ENCODE results near the gene UBXN6.

The UBXN6 gene

GRCh38 chr19:4493104-4493928, 35.7 kb upstream of the UBXN6 start:
- no peak for DNase-seq

GRCh38 chr19:4492337-4493103, 34.9 kb upstream of the UBXN6 start:
- DNase-seq, result no peak

GRCh38 chr19:4491446-4491845, 33.9 kb upstream of the UBXN6 start:
- no peak for DNase-seq

DNA sequence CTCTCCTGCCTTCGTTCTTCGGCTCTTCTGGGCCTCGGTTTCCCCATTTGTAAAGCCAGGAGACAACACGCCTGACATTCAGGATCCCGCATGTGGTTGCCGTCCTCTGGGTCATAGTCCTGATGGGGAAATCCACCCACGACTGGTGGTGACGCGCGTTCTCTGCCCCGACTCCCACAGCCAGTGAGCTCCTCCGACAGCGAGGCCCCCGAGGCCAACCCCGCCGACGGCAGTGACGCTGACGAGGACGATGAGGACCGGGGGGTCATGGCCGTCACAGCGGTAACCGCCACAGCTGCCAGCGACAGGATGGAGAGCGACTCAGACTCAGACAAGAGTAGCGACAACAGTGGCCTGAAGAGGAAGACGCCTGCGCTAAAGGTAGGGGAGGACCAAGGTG, 30.9 kb upstream of the UBXN6 start:
- no peak for DNase-seq

DNA sequence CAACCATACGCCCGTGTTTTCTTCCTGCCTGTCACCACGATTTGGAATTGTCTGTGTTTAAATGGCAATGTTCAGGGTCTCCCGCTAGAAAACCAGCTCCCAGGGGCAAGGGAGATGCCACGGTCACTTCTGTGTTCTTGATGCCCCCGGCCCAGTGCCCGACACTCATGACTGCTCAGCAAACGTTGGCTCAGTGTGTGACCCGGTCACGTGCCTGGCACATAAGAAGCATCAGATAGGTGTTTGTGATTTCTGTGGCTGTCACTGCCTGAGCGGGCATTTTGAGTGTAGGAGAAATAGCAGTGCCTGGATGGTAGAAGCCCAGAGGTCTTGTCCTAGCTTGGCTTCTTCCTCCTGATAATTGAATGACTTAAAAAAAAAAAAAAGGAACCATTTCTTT, 30.0 kb upstream of the UBXN6 start:
- no peak for DNase-seq

DNA sequence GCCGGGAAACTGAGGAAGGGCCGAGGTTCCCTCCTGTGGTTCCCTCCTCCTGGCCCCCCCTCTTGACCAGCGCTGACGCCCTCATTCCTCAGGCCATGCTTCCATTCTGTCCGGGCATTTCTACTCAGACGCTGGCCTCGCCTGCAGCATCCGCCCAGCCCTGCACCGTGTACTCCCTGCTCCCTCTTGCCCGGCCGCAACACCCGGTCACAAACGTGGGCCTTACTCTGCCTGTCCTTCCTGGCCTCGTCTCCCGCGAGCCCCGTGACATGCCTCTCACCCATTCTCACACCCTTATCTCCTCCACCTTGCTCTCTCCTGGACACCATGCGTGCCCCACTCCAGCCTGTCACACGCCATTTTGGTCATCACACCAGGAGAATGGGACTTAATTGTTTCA, 25.8 kb upstream of the UBXN6 start:
- DNase-seq, result no peak

DNA sequence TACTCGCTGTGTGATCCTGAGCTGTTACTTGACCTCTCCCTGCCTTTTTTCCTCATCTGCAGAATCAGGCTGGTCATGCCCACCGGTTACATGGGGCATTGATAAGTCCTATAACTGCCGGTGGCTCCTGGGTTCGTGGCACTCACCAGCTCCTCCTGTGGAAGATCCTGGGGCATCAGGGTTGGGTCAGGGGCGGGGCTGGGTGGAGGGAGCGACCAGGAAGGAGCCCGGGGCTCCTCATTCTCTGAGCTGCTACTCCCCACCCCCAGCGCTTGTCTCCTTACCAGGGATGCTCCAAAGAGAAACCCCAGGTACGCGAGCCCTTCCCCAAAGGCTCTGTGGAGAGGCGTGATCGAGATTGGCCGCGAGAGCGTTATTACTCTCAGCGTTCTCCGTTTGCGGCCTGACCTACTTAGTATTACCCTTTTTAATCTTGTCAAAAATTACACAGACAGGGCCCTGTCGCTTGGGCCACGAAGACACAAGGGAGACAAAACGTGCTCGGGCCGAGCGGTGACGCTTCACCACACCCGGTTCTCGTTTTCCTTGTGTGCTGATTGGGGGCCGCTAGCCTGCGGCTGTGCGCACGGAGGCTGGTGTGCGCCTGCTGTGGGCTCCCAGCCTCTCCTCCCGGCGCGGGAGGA, 25.2 kb upstream of the UBXN6 start:
- no peak for DNase-seq

DNA sequence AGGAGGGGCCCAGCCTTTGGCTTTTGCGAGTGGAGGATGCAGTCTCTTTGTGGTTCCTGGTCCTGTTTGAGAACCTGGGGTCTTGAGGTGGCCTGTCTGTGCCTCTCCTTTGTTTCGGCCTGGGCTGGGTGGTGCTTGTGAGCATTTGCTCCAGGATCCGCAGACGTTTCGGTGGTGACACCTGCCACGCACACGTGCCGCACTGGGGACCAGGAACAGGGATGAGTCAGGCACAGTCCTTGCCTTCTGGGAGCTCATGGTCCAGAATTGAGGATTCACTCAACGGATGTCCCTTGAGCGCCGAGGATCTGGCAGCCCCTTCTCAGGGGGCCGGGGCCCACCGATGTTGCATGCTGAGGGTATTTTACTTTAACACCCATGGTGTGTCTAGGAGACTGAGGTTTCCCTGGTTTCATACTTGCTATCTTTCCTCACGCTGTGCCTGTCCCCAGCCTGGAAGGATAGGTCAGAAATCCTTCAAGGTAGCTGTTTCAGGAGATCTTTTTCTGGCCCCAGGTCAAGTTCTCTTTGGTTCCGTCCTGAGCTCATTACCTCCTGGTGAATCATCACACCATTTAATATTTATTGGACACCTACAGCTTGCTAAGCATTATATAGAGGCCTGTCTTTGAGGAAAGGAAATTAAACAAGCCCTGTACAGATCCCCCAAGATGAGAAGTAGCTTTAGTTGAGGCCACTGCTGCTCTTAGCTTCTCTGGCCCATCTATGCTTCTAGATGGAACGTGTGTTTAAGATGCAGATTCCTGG, 19.6 kb upstream of the UBXN6 start:
- no peak for DNase-seq

DNA sequence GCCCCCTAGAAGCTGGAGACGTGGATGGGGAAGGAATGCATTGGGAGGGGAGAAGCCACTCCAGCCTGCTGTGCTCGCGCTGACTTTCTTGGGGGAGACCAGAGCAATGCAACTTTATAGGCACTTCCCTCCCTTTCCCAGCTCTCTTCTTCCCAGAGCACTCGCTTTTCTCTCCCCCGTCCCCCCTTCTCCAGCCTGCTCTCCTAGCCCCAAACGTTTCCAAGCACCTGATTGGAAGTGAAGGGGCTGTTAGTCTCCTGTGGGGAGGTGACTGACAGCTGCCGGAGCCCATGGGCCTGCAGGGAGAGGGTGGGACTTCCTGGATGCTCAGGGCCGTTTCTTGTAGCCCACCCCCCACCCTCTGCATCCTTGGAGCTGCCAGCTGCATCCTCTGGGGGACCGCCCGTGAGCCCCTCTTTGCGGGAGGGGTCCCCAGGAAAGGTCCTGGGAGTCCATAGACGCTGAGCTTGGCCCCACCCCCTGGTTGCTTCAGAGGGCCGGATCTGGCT, 17.0 kb upstream of the UBXN6 start:
- peak; percentile 87 for DNase-seq

DNA sequence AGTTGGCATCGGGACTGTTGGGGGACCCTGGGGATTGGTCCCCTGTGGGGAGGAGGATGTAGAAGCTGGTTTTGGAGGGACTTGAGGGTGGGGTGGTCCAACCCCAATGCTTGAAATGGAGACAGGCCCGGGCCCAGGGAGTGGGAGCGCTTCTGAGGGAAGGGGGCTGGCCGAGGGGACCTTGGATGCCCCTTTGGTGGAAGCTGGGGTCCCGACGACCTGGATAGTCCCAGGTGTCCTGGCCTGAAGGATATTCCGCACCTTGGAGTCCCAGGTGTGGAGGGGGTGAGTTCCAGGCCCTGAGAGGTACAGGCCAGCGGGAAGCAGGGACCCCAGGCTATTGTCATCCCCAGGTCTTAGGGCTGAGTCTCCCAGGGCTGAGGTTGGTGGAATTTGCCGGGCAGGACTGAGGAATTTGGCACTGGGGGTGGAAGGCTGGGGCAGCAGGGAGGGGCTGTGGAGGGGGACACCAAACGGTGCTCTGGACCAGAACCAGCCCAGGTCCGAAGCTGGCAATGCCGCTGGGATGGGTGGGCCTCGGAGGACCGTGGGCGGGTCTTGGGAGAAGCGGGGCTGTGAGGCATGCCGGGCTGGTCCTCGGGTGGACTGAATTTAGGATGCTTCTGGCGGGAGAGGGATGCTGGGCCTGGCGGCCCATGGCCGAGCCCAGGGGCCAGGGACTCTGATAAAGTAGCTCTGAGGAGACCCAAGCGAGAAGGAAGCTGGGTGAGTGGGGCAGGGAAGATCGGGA, 16.3 kb upstream of the UBXN6 start:
- no peak for DNase-seq

DNA sequence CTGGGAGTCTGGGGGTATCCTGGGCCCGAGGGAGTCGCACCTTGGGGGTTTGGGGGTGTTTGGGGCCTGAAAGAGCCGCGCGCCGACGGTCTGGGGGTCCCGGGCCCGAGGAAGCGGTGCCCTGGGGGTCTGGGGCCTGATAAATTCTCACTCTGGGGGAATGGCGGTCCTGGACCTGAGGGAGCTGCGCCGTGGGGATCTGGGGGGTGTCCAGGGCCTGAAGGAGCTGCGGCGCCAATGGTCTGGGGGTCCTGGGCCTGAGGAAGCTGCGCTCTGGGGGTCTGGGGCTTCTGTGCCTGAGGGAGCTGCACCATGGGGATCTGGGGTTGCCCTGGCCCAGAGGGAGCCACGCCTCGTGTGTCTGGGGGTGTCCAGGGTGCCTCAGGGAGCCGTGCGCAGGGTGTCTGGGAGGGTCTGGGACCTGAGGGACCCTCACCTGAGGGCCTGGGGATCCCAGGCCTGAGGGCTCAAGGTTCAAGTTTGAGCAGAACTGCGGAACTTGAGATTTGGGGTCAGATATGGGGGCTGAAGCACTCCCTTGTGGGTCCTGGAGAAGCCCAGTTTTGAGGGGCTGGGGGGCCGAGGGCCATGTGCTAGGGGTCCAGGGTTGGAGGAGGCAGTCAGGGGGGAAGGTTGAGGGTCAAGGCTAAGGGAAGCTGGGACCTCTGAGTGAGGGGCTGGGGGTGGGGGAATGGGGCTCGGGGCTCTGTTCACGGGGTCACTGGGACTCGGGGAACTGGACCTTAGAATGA, 15.6 kb upstream of the UBXN6 start:
- DNase-seq, result no peak

DNA sequence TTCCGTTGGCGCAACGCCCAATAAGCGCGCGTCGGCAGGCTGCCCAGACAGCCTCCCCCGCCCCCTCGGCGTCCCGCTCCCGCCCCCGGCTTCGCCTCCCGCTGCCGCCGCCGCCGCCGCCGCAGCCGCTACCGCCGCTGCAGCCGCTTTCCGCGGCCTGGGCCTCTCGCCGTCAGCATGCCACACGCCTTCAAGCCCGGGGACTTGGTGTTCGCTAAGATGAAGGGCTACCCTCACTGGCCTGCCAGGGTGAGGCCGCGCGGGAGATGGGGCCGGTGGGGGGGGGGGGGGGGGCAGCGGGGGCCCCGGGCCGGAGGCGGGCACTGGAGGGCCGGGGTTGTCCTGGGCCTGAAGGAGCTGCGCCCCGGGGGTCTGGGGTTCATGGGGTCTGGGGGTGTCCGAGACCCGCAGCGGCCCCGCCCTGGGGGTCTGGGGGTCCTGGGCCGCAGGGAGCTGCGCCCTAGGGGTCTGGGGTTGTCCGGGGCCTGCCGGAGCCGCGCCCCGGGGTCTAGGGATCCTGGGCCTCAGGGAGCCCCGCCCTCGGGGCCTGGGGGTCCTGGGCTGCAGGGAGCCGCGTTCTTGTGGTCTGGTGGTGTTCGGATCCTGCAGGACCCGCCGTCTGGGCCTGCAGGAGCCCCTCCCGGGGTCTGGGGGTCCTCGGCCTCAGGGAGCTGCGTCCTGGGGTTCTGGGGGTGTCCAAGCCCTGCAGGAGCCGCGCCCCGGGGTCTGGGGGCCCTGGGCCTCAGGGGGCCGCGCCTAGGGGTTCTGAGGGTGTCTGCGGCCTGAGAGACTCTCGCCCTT, 14.8 kb upstream of the UBXN6 start, which contains the start of gene HDGFL2:
Gene HDGFL2, plus strand, starts transcription at position 124 of the 801 bp plus-strand sequence. Its CDS starts 54 bp downstream, at position 178.
- DNase-seq, result no peak

- DNase-seq, result peak; percentile 100
Observed at GRCh38 chr19:4471403-4472173, 14.0 kb upstream of the UBXN6 start.

- DNase-seq, result no peak
Observed at GRCh38 chr19:4467835-4468234, 10.2 kb upstream of the UBXN6 start.

DNA sequence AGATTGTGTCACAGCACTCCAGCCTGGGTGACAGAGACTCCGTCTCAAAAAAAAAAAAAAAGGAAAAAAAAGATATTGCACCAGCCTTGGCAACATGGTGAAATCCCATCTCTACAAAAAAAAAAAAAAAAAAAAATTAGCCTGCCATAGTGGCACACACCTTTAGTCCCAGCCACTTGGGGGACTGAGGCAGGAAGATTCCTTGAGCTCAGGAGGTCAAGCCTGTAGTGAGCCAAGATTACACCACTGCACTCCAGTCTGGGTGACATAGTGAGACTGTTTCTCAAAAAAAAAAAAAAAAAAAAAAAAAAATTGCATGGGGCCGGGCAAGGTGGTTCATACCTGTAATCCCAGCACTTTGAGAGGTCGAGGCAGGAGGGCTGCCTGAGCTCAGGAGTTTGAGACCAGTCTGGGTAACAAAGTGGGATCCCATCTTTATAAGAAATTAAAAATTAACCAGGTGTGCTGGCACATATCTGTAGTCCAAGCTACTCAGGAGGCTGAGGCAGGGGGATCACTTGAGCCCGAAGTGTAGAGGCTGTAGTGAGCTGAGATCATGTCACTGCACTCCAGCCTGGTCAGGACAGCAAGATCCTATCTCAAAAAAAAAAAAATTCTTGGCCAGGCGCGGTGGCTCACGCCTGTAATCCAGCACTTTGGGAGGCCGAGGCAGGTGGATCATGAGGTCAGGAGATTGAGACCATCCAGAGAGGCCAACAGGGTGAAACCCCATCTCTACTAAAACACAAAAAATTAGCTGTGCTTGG, 7.4 kb upstream of the UBXN6 start:
- no peak for DNase-seq

GRCh38 chr19:4456843-4457653, 546 bp downstream of the UBXN6 start:
- DNase-seq, result peak; percentile 53

DNA sequence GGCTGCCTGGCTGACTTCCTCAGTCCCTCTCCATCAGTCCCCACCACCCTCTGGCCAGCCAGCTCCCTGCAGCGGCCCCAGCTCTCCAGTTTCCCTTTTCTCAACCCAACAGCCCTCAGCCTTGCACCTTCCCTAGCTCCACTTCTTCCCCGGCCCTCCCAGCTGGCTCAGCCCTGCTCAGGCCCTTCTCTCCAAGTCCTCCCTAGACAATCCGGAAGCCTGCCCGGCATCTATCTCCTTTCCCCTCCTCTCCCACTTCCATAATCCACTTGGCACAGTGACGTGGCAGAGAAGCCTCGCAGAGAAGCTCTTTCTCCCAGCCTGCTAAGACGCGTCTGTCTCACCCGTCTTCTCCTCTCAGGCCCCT, 1.1 kb downstream of the UBXN6 start:
- peak; percentile 30 for DNase-seq

All from NCI-H1105 treated with DMSO at 0.1 percent for 48 hours (cell line).